EH (cell line): ENCODE measurements around the gene MYEOV.

Experiments
- DNase-seq: peaks from one replicate; pipeline ENCODE4 v3.0.0-alpha.2; 2015; ENCODE audit warnings: low read depth

Gene MYEOV

GRCh38 chr11:69342588-69343330, 48.8 kb downstream of the MYEOV start:
- DNase-seq = no peak

DNA sequence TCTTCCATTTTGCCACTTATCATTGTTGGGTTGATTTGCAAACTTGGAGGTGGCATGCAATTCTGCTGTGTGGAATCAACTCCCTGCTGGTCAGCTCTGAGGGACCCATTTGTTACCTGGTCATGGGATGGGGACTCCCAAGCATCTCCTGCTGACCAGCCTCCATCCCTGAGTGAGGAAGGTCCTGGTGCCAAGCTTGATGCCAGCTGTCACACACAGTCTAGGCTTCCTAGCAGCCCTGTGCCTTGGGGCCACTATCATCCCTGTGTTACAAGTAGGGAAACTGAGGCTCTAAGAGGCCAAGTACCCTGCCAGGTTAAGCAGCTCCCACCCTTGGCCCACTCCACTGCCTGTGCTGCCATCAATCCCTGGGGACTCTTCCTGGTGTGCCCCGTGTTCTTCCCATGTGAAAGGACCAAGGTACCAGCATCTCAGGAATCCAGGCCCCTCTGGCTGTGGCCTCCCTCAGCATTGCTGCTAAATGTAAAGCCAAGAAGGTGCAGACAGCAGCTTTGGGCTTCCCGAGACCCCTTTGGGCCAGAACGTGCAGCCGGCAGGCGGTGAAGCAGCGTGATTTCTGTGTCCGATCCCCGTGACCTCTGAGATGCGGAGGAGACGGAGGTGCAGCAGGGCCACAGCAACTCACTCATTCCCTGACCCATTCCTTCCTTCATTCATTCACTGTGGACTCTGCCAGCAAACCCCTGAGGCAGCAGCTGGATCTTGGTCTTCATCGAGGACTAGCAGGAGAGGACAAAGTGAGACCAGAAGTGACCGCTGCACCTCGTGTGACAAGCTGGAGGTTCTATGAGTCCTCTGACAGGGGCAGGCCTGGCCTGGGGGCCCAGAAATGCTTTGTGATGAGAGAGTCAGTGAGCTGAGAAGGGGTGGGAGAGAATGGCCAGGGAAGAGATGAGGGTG, 49.7 kb downstream of the MYEOV start:
- no peak for DNase-seq

- no peak for DNase-seq
These were observed 50.7 kb downstream of the MYEOV start for GRCh38 chr11:69344570-69345145.
